Germinal center (tissue), 1 donor: Measurements from ENCODE around the gene EP400.
"Not testable (repeated sequence)": the region's sequence is repeated elsewhere in the genome, so short reads cannot be mapped to it uniquely, and the experiment has no call there.

ENCODE experiments used
- DNase-seq: peaks from one replicate; pipeline ENCODE4 v3.0.0; 2012; ENCODE audit warnings: mixed read lengths, low spot score

The EP400 gene

GRCh38 chr12:131948713-131949430, 870 bp upstream of the EP400 start:
- not testable (repeated sequence) for DNase-seq

- DNase-seq = peak; percentile 47
These were observed 606 bp downstream of the EP400 start for GRCh38 chr12:131950182-131950913.

GRCh38 chr12:131953810-131954209, 4.1 kb downstream of the EP400 start:
- not testable (repeated sequence) for DNase-seq

- not testable (repeated sequence) for DNase-seq
These were observed 4.7 kb downstream of the EP400 start for GRCh38 chr12:131954460-131954859.

- DNase-seq = no peak
These were observed 9.4 kb downstream of the EP400 start for GRCh38 chr12:131959116-131959515.

- no peak for DNase-seq
These were observed 10.2 kb downstream of the EP400 start for GRCh38 chr12:131959641-131960589.

GRCh38 chr12:131960590-131961325, 11.0 kb downstream of the EP400 start:
- DNase-seq = not testable (repeated sequence)

- not testable (repeated sequence) for DNase-seq
These were observed 11.6 kb downstream of the EP400 start for GRCh38 chr12:131961328-131961727.

- DNase-seq = no peak
These were observed 12.3 kb downstream of the EP400 start for GRCh38 chr12:131962069-131962468.

- no peak for DNase-seq
These were observed 13.6 kb downstream of the EP400 start for GRCh38 chr12:131963381-131963780.

- DNase-seq = no peak
These were observed 15.3 kb downstream of the EP400 start for GRCh38 chr12:131965073-131965472.

GRCh38 chr12:131971226-131971625, 21.5 kb downstream of the EP400 start:
- DNase-seq = no peak

- DNase-seq = no peak
These were observed 25.5 kb downstream of the EP400 start for GRCh38 chr12:131975228-131975627.

GRCh38 chr12:131979606-131980005, 29.9 kb downstream of the EP400 start:
- no peak for DNase-seq

GRCh38 chr12:131980263-131980662, 30.5 kb downstream of the EP400 start:
- no peak for DNase-seq

- no peak for DNase-seq
These were observed 31.6 kb downstream of the EP400 start for GRCh38 chr12:131981388-131981787.

- no peak for DNase-seq
These were observed 32.3 kb downstream of the EP400 start for GRCh38 chr12:131982041-131982440.

- no peak for DNase-seq
These were observed 33.3 kb downstream of the EP400 start for GRCh38 chr12:131983026-131983425.

- DNase-seq = no peak
These were observed 33.8 kb downstream of the EP400 start for GRCh38 chr12:131983554-131983953.

GRCh38 chr12:131984334-131984733, 34.6 kb downstream of the EP400 start:
- DNase-seq = no peak

GRCh38 chr12:131985510-131985875, 35.8 kb downstream of the EP400 start:
- DNase-seq = not testable (repeated sequence)

- DNase-seq = no peak
These were observed 36.6 kb downstream of the EP400 start for GRCh38 chr12:131986361-131986760.
